Esophagus squamous epithelium (tissue), 5 donors: ENCODE results near the gene SHFL. TPM values are rescaled to one million over a fixed set of nuclear protein-coding genes. Genes with fewer than 3 reads are reported as not detected.
A peak's percentile ranks its signal among the peaks of the same experiment; 100 is the strongest.

ENCODE experiments used
- DNase-seq: peaks from one replicate; lab custom pipeline; 2025; lab: John Stamatoyannopoulos, UW
- H3K27ac ChIP-seq, 4 donors: fragments of 200-600 bp; sonication (generic); one replicate each; pipeline ENCODE4 v1.5.1; 2016 to 2019; ENCODE audit warnings: mild to moderate bottlenecking in 1 of 4
- H3K27me3 ChIP-seq, 4 donors: fragments of 200-600 bp; sonication (generic); 1 replicate in 3 of 4; 2 replicates in 1 of 4; pipeline versions ENCODE4 v1.5.1 to v1.6.0; 2017 to 2021; ENCODE audit warnings: antibody characterized with exemption in 1 of 4
- H3K36me3 ChIP-seq, 3 donors: fragments of 200-600 bp; sonication (generic); one replicate each; pipeline ENCODE4 v1.5.1; 2016 to 2019
- H3K4me1 ChIP-seq, 3 donors: fragments of 200-600 bp; sonication (generic); one replicate each; pipeline ENCODE4 v1.5.1; 2017 to 2019
- H3K4me3 ChIP-seq, 4 donors: fragments of 200-600 bp; sonication (generic); 1 replicate in 3 of 4; 2 replicates in 1 of 4; pipeline ENCODE4 v1.5.1; 2016 to 2019; ENCODE audit warnings: mild to moderate bottlenecking in 2 of 4, moderate library complexity in 1 of 4
- H3K9me3 ChIP-seq, 3 donors: fragments of 200-600 bp; sonication (generic); one replicate each; pipeline ENCODE4 v1.5.1; 2016 to 2019
- CTCF ChIP-seq, 6 experiments: fragments of 450-650 bp in 4 of 6; fragments of 200-600 bp in 2 of 6; sonication (generic) in 2 of 6; IDR thresholded peaks; one replicate each; pipeline ENCODE4 v1.5.1; 2016 to 2019; ENCODE audit warnings: antibody characterized with exemption in 6 of 6, mild to moderate bottlenecking in 4 of 6, moderate library complexity in 4 of 6
- POLR2A ChIP-seq, 4 donors: fragments of 450-650 bp; IDR thresholded peaks; one replicate each; pipeline ENCODE4 v1.6.1; 2017; ENCODE audit warnings: antibody characterized with exemption in 4 of 4, mild to moderate bottlenecking in 4 of 4, moderate library complexity in 3 of 4
- WGBS, 2 donors: methylation state at CpG; one replicate each; pipeline ENCODE4 v1.1.5; 2018; 5-methylcytosine and 5-hydroxymethylcytosine counted together
- intact Hi-C: fragments of 100-400 bp; cut with DNase I; formaldehyde crosslinking; loops from one replicate; pipeline ENCODE4 v1.15.0; 2022
- small RNA-seq, 4 donors: library from RNA; depleted of rRNA; stranded (forward); fragments of <200 nt; gene quantifications; one replicate each; pipeline ENCODE3, GENCODE V24; 2016
- total RNA-seq, 4 donors: library from RNA; depleted of rRNA; stranded (reverse); fragments of >200 nt; gene quantifications; one replicate each; pipeline ENCODE4 v1.1.0, GENCODE V29; 2016
- donor health status: DM: yes; HTN: yes; CAD: no.

The SHFL gene
- total RNA-seq, 4 donors from 2014 or later: 10.0 to 23.7 (median 14.7) TPM

GRCh38 chr19:10141479-10141878, 55.4 kb downstream of the SHFL start:
- H3K27ac ChIP-seq: no peak overlapping the region
- no peaks in the 10 kb centered on the region for H3K4me1 ChIP-seq
- no peaks in the 10 kb centered on the region for H3K9me3 ChIP-seq
- TF ChIP-seq POLR2A (IDR thresholded peaks at IDR 0.05) (no peak), CTCF (IDR thresholded peaks at IDR 0.05) (no peak)
- intact Hi-C loops: no loop called here
- no peaks in the 10 kb centered on the region for H3K27me3 ChIP-seq
- WGBS, 2 donors: 86 to 89% methylated on average over 9 to 12 of the region's 13 CpGs
- H3K36me3 ChIP-seq: peaks cover 72 to 100% (median 73%) of the 10 kb centered on the region in 3 donors
- DNase-seq: no peak
- H3K4me3 ChIP-seq: no peak overlapping the region

GRCh38 chr19:10141973-10142372, 55.9 kb downstream of the SHFL start:
- intact Hi-C loops: no loop called here
- 100% methylated on average over 3 to 4 of the region's 18 CpGs for WGBS, 2 donors
- H3K36me3 ChIP-seq: peaks cover 70 to 100% (median 73%) of the 10 kb centered on the region in 3 donors

More at GRCh38 chr19:10141973-10142372, 55.9 kb downstream of the SHFL start:
- H3K27ac ChIP-seq: peak overlapping the region; percentile 26 to 78 (median 44)
- no peaks in the 10 kb centered on the region for H3K9me3 ChIP-seq
- no peaks in the 10 kb centered on the region for H3K4me1 ChIP-seq
- H3K27me3 ChIP-seq: no peaks in the 10 kb centered on the region
- no peak overlapping the region for H3K4me3 ChIP-seq
- DNase-seq: no peak
- TF ChIP-seq POLR2A (IDR thresholded peaks at IDR 0.05) (no peak), CTCF (IDR thresholded peaks at IDR 0.05) (no peak)

Small RNAs within 50 kb of the gene (small RNA-seq; reads per million reads assigned to genes)
- 0 reads per million in 4 donors for gene MIR5589
- 37.4 to 100 (median 79.6) reads per million in 4 donors for gene SNORD105
- gene SNORD105B: 3,137 to 6,713 (median 5,834) reads per million in 4 donors

Other genes with a start within 250 kb of the SHFL start
- 10 to 100 TPM in 2 of 4 donors, 1 to 10 TPM in 2; 8.6 to 14.6 (median 9.8) TPM for gene OLFM2, start 149.8 kb upstream of the SHFL start, total RNA-seq
- 1 to 10 TPM; 3.7 to 7.4 (median 5.2) TPM for gene COL5A3, start 75.8 kb upstream of the SHFL start, total RNA-seq
- gene RDH8, start 72.8 kb upstream of the SHFL start, total RNA-seq: not detected
- gene ANGPTL6, start 16.4 kb downstream of the SHFL start, total RNA-seq: under 1 TPM in 1 of 4 donors, not detected in 3; 0.42 TPM
- gene PPAN, start 20.0 kb downstream of the SHFL start, total RNA-seq: 10 to 100 TPM; 31.9 to 56.1 (median 39.6) TPM
- gene P2RY11, start 25.4 kb downstream of the SHFL start, total RNA-seq: 1 to 10 TPM; 2.9 to 9.2 (median 5.8) TPM
- 100 to 1,000 TPM; 146 to 253 (median 183) TPM for gene EIF3G, start 33.6 kb downstream of the SHFL start, total RNA-seq
- gene DNMT1, start 108.6 kb downstream of the SHFL start, total RNA-seq: 10 to 100 TPM; 29.5 to 80.6 (median 48.4) TPM
- gene S1PR2, start 145.0 kb downstream of the SHFL start, total RNA-seq: 1 to 10 TPM; 1.6 to 6.1 (median 3.3) TPM
- 100 to 1,000 TPM in 2 of 4 donors, 10 to 100 TPM in 2; 77.6 to 105 (median 92.6) TPM for gene MRPL4, start 165.9 kb downstream of the SHFL start, total RNA-seq
- 10 to 100 TPM in 1 of 4 donors, 1 to 10 TPM in 3; 5.4 to 26.4 (median 7.7) TPM for gene ICAM1, start 184.8 kb downstream of the SHFL start, total RNA-seq
- gene ICAM4, start 200.6 kb downstream of the SHFL start, total RNA-seq: under 1 TPM in 2 of 4 donors, not detected in 2; 0.29 to 0.76 TPM
- 1 to 10 TPM in 2 of 4 donors, under 1 TPM in 1, not detected in 1; 0.12 to 1.6 (median 1.3) TPM for gene ICAM5, start 203.6 kb downstream of the SHFL start, total RNA-seq
- gene ZGLP1, start 223.5 kb downstream of the SHFL start, total RNA-seq: 1 to 10 TPM in 2 of 4 donors, under 1 TPM in 2; 0.79 to 1.5 (median 1.2) TPM
- gene FDX2, start 229.7 kb downstream of the SHFL start, total RNA-seq: 10 to 100 TPM in 2 of 4 donors, 1 to 10 TPM in 2; 8.0 to 20.7 (median 12.3) TPM
- gene RAVER1, start 247.2 kb downstream of the SHFL start, total RNA-seq: 10 to 100 TPM; 13.8 to 26.8 (median 19.7) TPM